Psoas muscle (tissue), 8 donors: ENCODE results near the gene PLEKHA1. TPM values are rescaled to one million over a fixed set of nuclear protein-coding genes. Genes with fewer than 3 reads are reported as not detected.

Experiments
- ATAC-seq, 4 donors: fragments of 200-7000 bp; cut with Tn5 transposase; one replicate each; pipeline ENCODE4 v1.9.1; 2020; ENCODE audit warnings: moderate library complexity in 3 of 4, mild to moderate bottlenecking in 2 of 4
- DNase-seq, 2 donors: peaks; one replicate each; pipeline ENCODE4 v3.0.0-alpha.2; 2020
- H3K27ac ChIP-seq: fragments of 200-600 bp; one replicate; pipeline ENCODE4 v1.8.0; 2022
- H3K27me3 ChIP-seq, 3 donors: fragments of 200-600 bp in 1 of 3; one replicate each; pipeline versions ENCODE4 v1.6.1 to v1.8.0; 2013 to 2022; ENCODE audit warnings: low read length in 2 of 3, mild to moderate bottlenecking in 2 of 3, moderate library complexity in 1 of 3; ENCODE audit not compliant: insufficient read depth in 3 of 3
- H3K36me3 ChIP-seq, 2 donors: fragments of 200-600 bp in 1 of 2; one replicate each; pipeline versions ENCODE4 v1.6.1 to v1.8.0; 2013 to 2022; ENCODE audit warnings: low read depth in 1 of 2, mild to moderate bottlenecking in 1 of 2, moderate library complexity in 1 of 2; ENCODE audit not compliant: insufficient read depth in 1 of 2
- H3K4me1 ChIP-seq: fragments of 200-600 bp; one replicate; pipeline ENCODE4 v1.8.0; 2022
- H3K4me3 ChIP-seq: fragments of 200-600 bp; one replicate; pipeline ENCODE4 v1.8.0; 2022; ENCODE audit warnings: mild to moderate bottlenecking
- H3K9me3 ChIP-seq: fragments of 200-600 bp; one replicate; pipeline ENCODE4 v1.8.0; 2022
- CTCF ChIP-seq: fragments of 200-600 bp; IDR thresholded peaks from one replicate; pipeline ENCODE4 v1.8.0; 2022; ENCODE audit warnings: antibody characterized with exemption
- WGBS, 3 donors: extraction: QIAGEN DNeasy Blood & Tissue Kit; methylation state at CpG; one replicate each; pipeline versions ENCODE4 v1.1.6 to v1.1.7; 2013; 5-methylcytosine and 5-hydroxymethylcytosine counted together
- intact Hi-C, 2 donors: fragments of 100-400 bp; cut with DNase I; formaldehyde crosslinking; loops; one replicate each; pipeline versions ENCODE4 v1.11.0 to v1.14.2; 2022
- polyA plus RNA-seq, 3 donors: library from polyadenylated mRNA; stranded (reverse); fragments of 200-250 nt; gene quantifications; one replicate each; pipeline ENCODE4 v1.2.3, GENCODE V29; 2013
- total RNA-seq, 4 donors: library from RNA; stranded (reverse); fragmentation: NEBNext Ultra II Directional in 2 of 4; extraction: Animal tissue kit (Norgen Biotek cat#: 25700) in 2 of 4; gene quantifications; one replicate each; pipeline versions ENCODE4 v1.2.1 to v1.2.4, GENCODE V29; 2021 to 2023
- donor health status: healthy with polysubstance abuse.
- donor health status: DM: no; HTN: no; CAD: no; lungs with moderate emphysema.
- donor health status: Bipolar disorder and iron deficiency.
- donor health status: healthy.
- donor health status: DM: yes; HTN: yes; CAD: no.
- donor health status: DM: no; HTN: no; CAD: no.
- donor health status: DM: no; HTN: no; CAD: no.
- donor health status: DM: yes; HTN: yes; CAD: no.

PLEKHA1 gene
- total and polyA plus RNA-seq, 7 donors: 29.5 to 75.3 (median 53.1) TPM

- no peak overlapping the region for H3K27ac ChIP-seq
- ATAC-seq: no peak
- intact Hi-C loops: no loop called here
These were observed 35.7 kb upstream of the PLEKHA1 start for GRCh38 chr10:122338609-122339441.

GRCh38 chr10:122341141-122341810 is 33.2 kb upstream of the PLEKHA1 start:
- DNase-seq (no peak), ATAC-seq (peak; percentile 27 to 81 (median 71))
- TF ChIP-seq CTCF: no peak
- no peak overlapping the region for H3K27ac ChIP-seq
- H3K36me3 ChIP-seq: no peaks in the 10 kb centered on the region
- no peaks in the 10 kb centered on the region for H3K9me3 ChIP-seq
- intact Hi-C loops: loop anchor here (5.0 to 10.0 kb wide), 4 partner anchors 34 to 224 kb away; partner anchors contain the start of gene DMBT1 (in 1 of the 2)
- no peaks in the 10 kb centered on the region for H3K27me3 ChIP-seq
- H3K4me3 ChIP-seq: no peak overlapping the region
- H3K4me1 ChIP-seq: peaks cover 8% of the 10 kb centered on the region
- WGBS, 3 donors: 43 to 48% (median 46%) methylated on average over 11 of the region's 11 CpGs

More at GRCh38 chr10:122338609-122339441, 35.7 kb upstream of the PLEKHA1 start:
- Histone ChIP-seq H3K4me3 (no peak overlapping the region), H3K36me3 (no peaks in the 10 kb centered on the region), H3K4me1 (peaks cover 8% of the 10 kb centered on the region), H3K9me3 (no peaks in the 10 kb centered on the region), H3K27me3 (no peaks in the 10 kb centered on the region)
- DNase-seq: no peak
- WGBS, 3 donors: 86 to 88% (median 87%) methylated on average over 15 of the region's 15 CpGs
- no peak for TF ChIP-seq CTCF

DNA sequence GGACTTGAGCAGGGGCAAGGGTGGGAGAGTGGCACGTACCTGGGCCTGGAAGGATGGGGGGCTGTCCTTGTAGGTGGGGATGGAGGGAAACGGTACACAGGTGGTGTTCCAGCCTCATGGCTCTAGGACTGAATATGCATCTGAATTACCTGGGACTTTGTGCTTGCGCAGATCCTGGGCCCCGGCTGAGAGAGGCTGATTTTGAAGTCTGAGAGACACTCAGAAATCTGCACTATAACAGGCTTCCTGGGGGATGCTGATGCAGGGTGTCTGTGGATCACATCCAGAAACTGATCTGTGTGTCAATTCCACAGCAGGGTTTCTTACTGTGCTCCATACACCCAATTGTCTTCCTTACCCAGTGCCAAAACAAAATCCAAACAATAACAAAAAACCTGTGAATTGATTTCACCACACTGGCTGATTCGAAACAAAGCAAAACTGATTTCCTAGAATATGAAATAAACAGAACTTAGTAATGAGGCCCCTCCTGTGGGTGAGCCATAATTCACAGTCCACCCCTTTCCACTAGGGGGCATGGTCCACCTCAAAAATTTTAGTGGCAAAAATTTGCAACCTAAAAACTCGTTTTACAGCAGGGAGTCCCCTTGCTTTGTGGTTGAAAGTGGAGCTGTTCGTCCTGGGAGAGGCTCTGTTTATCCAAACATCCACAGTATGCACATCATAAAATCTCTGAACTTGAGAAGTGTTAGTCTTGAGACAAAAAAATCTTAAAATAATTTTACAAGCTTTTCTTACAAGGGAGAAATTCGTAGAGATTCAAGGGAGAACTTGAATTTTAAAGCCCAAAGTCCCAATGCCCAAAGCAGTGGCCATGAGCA is 32.0 kb upstream of the PLEKHA1 start:
- peak; percentile 73 for TF ChIP-seq CTCF
- no peaks in the 10 kb centered on the region for H3K9me3 ChIP-seq
- ATAC-seq (peak; percentile 42 to 72 (median 52)), DNase-seq (no peak)
- H3K36me3 ChIP-seq: no peaks in the 10 kb centered on the region
- H3K4me3 ChIP-seq: no peak overlapping the region
- peaks cover 8% of the 10 kb centered on the region for H3K4me1 ChIP-seq
- H3K27me3 ChIP-seq: no peaks in the 10 kb centered on the region
- no peak overlapping the region for H3K27ac ChIP-seq
- intact Hi-C loops: loop anchor here (2.0 to 10.0 kb wide), 6 partner anchors 35 to 222 kb away; partner anchors contain the start of gene DMBT1 (in 1 of the 2)
- 66 to 73% (median 73%) methylated on average over 8 of the region's 8 CpGs for whole genome bisulfite sequencing, 3 donors

DNA sequence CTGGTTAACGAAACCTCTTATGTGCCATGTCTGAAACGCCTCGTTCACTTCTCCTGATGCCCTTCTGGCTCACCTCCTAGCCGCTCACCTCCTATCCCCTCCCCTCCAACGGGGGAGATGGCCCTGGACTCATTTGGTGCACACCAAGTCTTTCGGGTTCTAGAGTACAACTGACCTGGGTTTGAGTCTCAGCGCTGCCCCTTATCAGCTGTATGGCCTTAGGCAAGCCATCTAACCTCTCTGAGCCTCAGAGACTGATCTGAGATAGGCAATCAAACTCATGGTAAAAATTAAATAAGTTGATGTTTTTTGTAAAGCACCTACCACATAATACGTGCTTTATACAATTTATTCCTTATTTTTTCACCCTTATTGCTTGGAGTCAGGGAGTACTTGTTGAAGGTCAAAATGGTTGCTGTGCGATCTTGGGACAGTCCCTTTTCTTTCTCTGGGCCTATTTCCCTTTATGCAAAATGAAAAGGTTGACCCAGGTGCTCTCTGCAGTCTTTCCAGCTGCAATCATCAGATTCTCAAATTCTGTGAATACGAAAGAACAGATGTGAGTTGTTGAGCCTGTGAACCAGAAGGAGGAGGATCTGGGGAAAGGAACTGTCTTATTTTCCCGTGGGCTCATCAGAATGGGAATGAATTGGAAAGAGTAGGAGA is 31.2 kb upstream of the PLEKHA1 start:
- peaks cover 8% of the 10 kb centered on the region for H3K4me1 ChIP-seq
- no peak for ATAC-seq
- WGBS, 3 donors: 91 to 95% (median 91%) methylated on average over 11 of the region's 11 CpGs
- H3K9me3 ChIP-seq: no peaks in the 10 kb centered on the region
- H3K36me3 ChIP-seq: no peaks in the 10 kb centered on the region
- no peak for TF ChIP-seq CTCF
- DNase-seq: no peak
- H3K27me3 ChIP-seq: no peaks in the 10 kb centered on the region
- H3K4me3 ChIP-seq: no peak overlapping the region
- intact Hi-C loops: loop anchor here (2.0 to 10.0 kb wide), 6 partner anchors 36 to 222 kb away; partner anchors contain the start of gene DMBT1 (in 1 of the 2)
- no peak overlapping the region for H3K27ac ChIP-seq
